Stomach (tissue), 9 donors: Measurements from ENCODE around the gene STK11. TPM values are rescaled to one million over a fixed set of nuclear protein-coding genes. Genes with fewer than 3 reads are reported as not detected.

ENCODE experiments used
- DNase-seq, 2 donors: peaks; one replicate each; pipeline versions ENCODE4 v3.0.0 to v3.0.0-alpha.2; 2013 to 2019
- H3K27ac ChIP-seq, 5 donors: fragments of 200-600 bp in 4 of 5; sonication (generic) in 4 of 5; one replicate each; pipeline ENCODE4 v1.5.1; 2013 to 2019; ENCODE audit warnings: mild to moderate bottlenecking in 1 of 5, moderate library complexity in 1 of 5
- H3K27me3 ChIP-seq, 3 donors: fragments of 200-600 bp; sonication (generic); one replicate each; pipeline ENCODE4 v1.5.1; 2017 to 2019; ENCODE audit warnings: mixed run types in 1 of 3
- H3K36me3 ChIP-seq, 4 donors: fragments of 200-600 bp; sonication (generic); 1 replicate in 3 of 4; 2 replicates in 1 of 4; pipeline ENCODE4 v1.5.1; 2016 to 2019
- H3K4me1 ChIP-seq, 4 donors: fragments of 200-600 bp; sonication (generic); one replicate each; pipeline ENCODE4 v1.5.1; 2016 to 2019
- H3K4me3 ChIP-seq, 4 donors: fragments of 200-600 bp; sonication (generic) in 3 of 4; one replicate each; pipeline ENCODE4 v1.5.1; 2016 to 2019; ENCODE audit warnings: mild to moderate bottlenecking in 1 of 4
- H3K9me3 ChIP-seq, 4 donors: fragments of 200-600 bp; sonication (generic); one replicate each; pipeline ENCODE4 v1.5.1; 2016 to 2019
- CTCF ChIP-seq, 7 experiments: fragments of 450-650 bp in 4 of 7; fragments of 200-600 bp in 3 of 7; sonication (generic) in 3 of 7; IDR thresholded peaks; one replicate each; pipeline ENCODE4 v1.5.1; 2016 to 2019; ENCODE audit warnings: antibody characterized with exemption in 7 of 7, control low read depth in 2 of 7, mild to moderate bottlenecking in 1 of 7
- EP300 ChIP-seq: sonication (generic); formaldehyde crosslinking; IDR thresholded peaks from one replicate; pipeline ENCODE4 v1.6.1; 2017; ENCODE audit warnings: antibody characterized with exemption
- POLR2A ChIP-seq, 4 donors: fragments of 450-650 bp; IDR thresholded peaks; one replicate each; pipeline ENCODE4 v1.6.1; 2016; ENCODE audit warnings: antibody characterized with exemption in 4 of 4, control low read depth in 2 of 4, mild to moderate bottlenecking in 1 of 4, moderate library complexity in 1 of 4
- POLR2AphosphoS5 ChIP-seq, 3 donors: sonication (generic); formaldehyde crosslinking; IDR thresholded peaks; one replicate each; pipeline ENCODE4 v1.6.1; 2016; ENCODE audit warnings: antibody characterized with exemption in 3 of 3
- WGBS, 5 donors: extraction: QIAGEN DNeasy Blood & Tissue Kit in 3 of 5; methylation state at CpG; one replicate each; pipeline versions ENCODE4 v1.1.5 to v1.1.7; 2013 to 2018; 5-methylcytosine and 5-hydroxymethylcytosine counted together
- intact Hi-C: fragments of 100-400 bp; cut with DNase I; formaldehyde crosslinking; loops from one replicate; pipeline ENCODE4 v1.15.1; 2023; ENCODE audit warnings: low total_unique reads
- polyA plus RNA-seq, 3 donors: library from polyadenylated mRNA; stranded (reverse); fragments of 200-250 nt; gene quantifications; one replicate each; pipeline ENCODE4 v1.2.3, GENCODE V29; 2013
- total RNA-seq, 5 donors: library from RNA; depleted of rRNA; stranded (reverse); fragments of >200 nt; gene quantifications; one replicate each; pipeline versions ENCODE4 v1.1.0 to v1.2.3, GENCODE V29; 2014 to 2016
- donor health status: healthy with polysubstance abuse.
- donor health status: Bipolar disorder and iron deficiency.
- donor health status: healthy.

Gene STK11
- total and polyA plus RNA-seq, 8 donors, result 43.1 to 368 (median 63.1) TPM

GRCh38 chr19:1162404-1163282, 42.9 kb upstream of the STK11 start:
- Histone ChIP-seq H3K27me3 (no peaks in the 10 kb centered on the region), H3K4me3 (no peak overlapping the region), H3K36me3 (peaks cover 7 to 43% (median 32%) of the 10 kb centered on the region in 4 donors), H3K9me3 (no peaks in the 10 kb centered on the region), H3K27ac (no peak overlapping the region), H3K4me1 (peaks cover 4 to 64% (median 43%) of the 10 kb centered on the region in 4 donors)
- intact Hi-C loops, result no loop called here
- TF ChIP-seq EP300 (no peak), CTCF (IDR thresholded peaks at IDR 0.05) (no peak), POLR2A (IDR thresholded peaks at IDR 0.05) (no peak), POLR2AphosphoS5 (IDR thresholded peaks at IDR 0.05) (no peak)
- DNase-seq, result no peak
- 79 to 84% (median 82%) methylated on average over 25 to 26 of the region's 26 CpGs for WGBS, 5 donors

- no peaks in the 10 kb centered on the region for H3K9me3 ChIP-seq
- TF ChIP-seq CTCF (IDR thresholded peaks at IDR 0.05), result no peak
- TF ChIP-seq POLR2AphosphoS5 (IDR thresholded peaks at IDR 0.05), result no peak
- TF ChIP-seq POLR2A (IDR thresholded peaks at IDR 0.05), result no peak
- TF ChIP-seq EP300, result no peak
- no peak for DNase-seq
- no peak overlapping the region for H3K4me3 ChIP-seq
- H3K27ac ChIP-seq, result peak overlapping the region in 1 of 5 donors; percentile 42
- H3K4me1 ChIP-seq, result peaks cover 6 to 65% (median 50%) of the 10 kb centered on the region in 4 donors
- peaks cover 1 to 42% (median 28%) of the 10 kb centered on the region in 4 donors for H3K36me3 ChIP-seq
- WGBS, 5 donors, result 90 to 94% (median 91%) methylated on average over 34 to 41 of the region's 41 CpGs
- intact Hi-C loops, result no loop called here
- H3K27me3 ChIP-seq, result no peaks in the 10 kb centered on the region
Observed at GRCh38 chr19:1163283-1163933, 42.2 kb upstream of the STK11 start.

- Histone ChIP-seq H3K4me1 (peaks cover 13 to 67% (median 57%) of the 10 kb centered on the region in 4 donors), H3K27me3 (no peaks in the 10 kb centered on the region), H3K4me3 (no peak overlapping the region), H3K27ac (peak overlapping the region in 1 of 5 donors; percentile 42), H3K36me3 (peaks cover 0 to 42% (median 26%) of the 10 kb centered on the region in 4 donors), H3K9me3 (no peaks in the 10 kb centered on the region)
- TF ChIP-seq POLR2A (IDR thresholded peaks at IDR 0.05) (no peak), EP300 (no peak), CTCF (IDR thresholded peaks at IDR 0.05) (no peak), POLR2AphosphoS5 (IDR thresholded peaks at IDR 0.05) (no peak)
- DNase-seq, result no peak
- 61 to 82% (median 77%) methylated on average over 11 to 20 of the region's 20 CpGs for WGBS, 5 donors
- intact Hi-C loops, result no loop called here
Observed at GRCh38 chr19:1163934-1164683, 41.5 kb upstream of the STK11 start.
